GM04504 (cell line): ENCODE measurements around the gene IGF2BP2.
A peak's percentile ranks its signal among the peaks of the same experiment; 100 is the strongest.
"Not testable (repeated sequence)": the region's sequence is repeated elsewhere in the genome, so short reads cannot be mapped to it uniquely, and the experiment has no call there.

Experiments used
- DNase-seq: peaks from one replicate; pipeline ENCODE4 v3.0.0-alpha.2; 2012; ENCODE audit warnings: low read depth

Gene IGF2BP2

DNA sequence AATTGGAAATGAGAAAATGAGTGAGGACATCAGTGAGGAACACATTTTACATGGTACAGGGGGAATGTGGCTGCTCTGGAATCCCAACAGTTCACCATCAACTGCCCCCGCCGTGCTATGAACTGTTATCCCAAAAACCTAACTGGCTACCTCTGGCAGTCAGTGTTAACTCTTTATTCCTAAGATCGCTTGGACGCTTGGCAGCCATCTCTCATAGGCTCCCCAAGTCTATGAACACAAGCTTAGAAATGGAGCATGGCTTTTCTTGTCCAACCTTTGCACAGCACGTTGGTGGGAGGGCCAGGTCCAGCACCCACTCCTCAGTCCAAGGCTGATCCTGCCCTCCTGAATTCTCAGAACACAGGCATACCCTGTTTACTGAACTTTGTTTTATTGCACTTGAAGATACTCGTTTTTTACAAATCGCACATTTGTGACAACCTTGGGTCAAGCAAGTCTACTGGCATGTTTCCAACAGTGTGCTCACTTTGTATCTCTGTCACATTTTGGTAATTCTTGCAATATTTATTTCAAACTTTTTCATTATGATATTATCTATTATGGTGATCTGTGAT, 185.1 kb downstream of the IGF2BP2 start:
- DNase-seq: no peak

DNA sequence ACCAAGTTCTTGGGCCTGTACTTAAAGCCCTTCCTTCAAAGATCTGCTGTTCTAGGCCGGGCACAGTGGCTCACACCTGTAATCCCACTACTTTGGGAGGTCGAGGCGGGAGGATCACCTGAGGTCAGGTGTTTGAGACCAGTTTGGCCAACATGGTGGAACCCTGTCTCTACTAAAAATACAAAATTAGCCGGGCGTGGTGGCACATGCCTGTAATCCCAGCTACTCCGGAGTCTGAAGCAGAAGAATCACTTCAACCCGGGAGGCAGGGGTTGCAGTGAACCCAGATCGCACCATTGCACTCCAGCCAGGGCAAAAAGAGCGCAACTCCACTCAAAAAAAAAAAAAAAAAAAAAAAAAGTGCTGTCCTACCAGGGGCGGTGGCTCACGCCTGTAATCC, 186.2 kb downstream of the IGF2BP2 start:
- not testable (repeated sequence) for DNase-seq

DNA sequence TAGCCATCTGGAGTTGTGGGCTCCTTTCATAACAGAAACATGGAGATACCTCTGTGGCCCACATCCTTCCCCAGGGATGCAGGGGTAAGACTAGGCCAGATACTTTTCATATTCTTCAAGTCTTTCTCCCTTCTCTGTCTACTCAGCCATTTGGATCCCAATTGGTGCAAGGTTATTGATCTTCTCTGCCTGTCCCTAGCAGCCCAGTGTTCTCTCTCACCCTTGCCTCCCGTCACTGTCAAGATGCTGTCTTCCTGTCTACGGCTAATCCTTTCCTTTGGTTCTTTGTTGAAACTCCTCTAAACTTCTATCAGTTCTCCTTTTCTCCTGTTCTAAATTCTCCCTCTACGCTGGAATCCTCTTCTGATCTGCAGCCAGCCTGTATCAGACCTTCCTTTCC, 187.5 kb downstream of the IGF2BP2 start:
- DNase-seq: no peak

DNA sequence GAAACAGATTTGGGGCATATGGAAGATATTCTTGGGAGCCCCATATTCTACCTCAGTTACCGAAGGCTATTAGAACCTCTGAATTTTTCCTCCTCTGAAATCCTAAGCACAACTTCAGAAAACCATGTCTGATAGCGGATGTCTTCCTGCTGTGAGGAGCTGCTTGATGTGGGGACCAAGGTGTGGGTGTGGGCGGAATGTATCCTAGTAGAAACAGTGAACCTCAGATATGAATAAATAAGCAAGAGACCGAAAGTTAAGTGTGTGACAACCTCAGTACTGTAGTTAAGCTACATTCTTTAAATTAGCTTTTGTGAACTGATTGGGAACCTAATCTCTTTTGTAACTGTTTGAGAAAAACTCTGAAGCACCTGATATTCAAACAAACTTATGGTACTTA, 191.8 kb downstream of the IGF2BP2 start:
- no peak for DNase-seq

GRCh38 chr3:185631508-185632206, 193.2 kb downstream of the IGF2BP2 start:
- no peak for DNase-seq

- no peak for DNase-seq
These were observed 193.7 kb downstream of the IGF2BP2 start for GRCh38 chr3:185631108-185631507.

GRCh38 chr3:185630182-185630622, 194.6 kb downstream of the IGF2BP2 start:
- peak; percentile 6 for DNase-seq

- DNase-seq: no peak
These were observed 195.2 kb downstream of the IGF2BP2 start for GRCh38 chr3:185629554-185630181.

GRCh38 chr3:185625784-185626183, 199.1 kb downstream of the IGF2BP2 start:
- DNase-seq: no peak

- no peak for DNase-seq
These were observed 200.7 kb downstream of the IGF2BP2 start for GRCh38 chr3:185623939-185624665.

DNA sequence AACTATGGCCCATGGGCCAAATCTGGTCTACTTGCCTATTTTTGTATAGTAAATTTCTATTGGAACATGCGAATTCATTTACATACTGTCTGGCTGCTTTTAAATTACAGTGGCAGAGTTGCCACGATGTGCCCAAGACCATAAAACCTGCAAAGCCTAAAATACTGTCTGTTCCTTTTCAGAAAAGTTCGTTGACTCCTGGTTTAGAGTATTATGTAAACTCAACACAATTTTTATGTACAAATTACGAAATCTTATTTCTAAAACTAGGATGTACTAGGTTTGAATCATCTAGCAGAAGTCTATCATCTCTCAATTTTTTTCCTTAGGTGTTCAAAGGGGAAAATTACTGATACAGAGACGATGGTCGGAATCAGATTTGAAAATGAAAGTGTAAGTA, 211.8 kb downstream of the IGF2BP2 start:
- DNase-seq: no peak

DNA sequence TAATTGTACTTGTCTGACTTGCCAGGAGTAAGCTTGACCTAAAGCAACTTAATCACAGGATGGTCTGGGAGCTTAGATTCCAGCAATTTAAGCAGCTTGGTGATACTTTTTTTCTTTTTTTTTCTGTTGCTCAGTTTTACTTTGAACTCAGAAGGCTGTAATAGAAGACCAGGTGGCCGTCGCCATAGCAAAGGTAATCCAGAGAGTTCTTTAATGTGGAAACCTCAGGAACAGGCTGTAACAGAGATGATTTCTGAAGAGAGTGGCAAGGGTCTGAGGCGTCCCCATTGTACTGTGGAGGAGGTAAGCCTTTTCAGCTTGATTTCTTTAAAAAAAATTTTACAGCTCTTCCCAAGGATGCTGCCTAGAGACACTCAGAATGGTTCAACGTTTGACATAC, 218.6 kb downstream of the IGF2BP2 start:
- DNase-seq: no peak

DNA sequence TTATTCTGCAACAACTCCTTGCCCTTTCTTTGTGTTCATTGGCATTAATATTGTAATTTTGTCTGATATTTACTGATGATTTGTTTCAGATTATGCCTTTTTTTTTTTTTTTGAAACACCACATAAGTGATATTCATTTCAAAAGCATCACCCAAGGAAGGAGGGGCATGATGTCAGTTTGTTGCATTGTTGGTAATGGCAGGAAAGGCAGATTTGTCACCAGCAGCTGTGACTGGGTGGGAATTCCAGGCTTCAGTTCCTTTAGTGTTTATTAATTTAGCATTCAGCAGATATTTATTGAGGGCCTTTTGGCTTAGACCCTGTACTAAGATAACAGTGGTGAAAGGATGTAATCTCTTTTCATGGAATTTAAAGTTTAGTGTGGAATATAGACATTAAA, 219.3 kb downstream of the IGF2BP2 start:
- no peak for DNase-seq

DNA sequence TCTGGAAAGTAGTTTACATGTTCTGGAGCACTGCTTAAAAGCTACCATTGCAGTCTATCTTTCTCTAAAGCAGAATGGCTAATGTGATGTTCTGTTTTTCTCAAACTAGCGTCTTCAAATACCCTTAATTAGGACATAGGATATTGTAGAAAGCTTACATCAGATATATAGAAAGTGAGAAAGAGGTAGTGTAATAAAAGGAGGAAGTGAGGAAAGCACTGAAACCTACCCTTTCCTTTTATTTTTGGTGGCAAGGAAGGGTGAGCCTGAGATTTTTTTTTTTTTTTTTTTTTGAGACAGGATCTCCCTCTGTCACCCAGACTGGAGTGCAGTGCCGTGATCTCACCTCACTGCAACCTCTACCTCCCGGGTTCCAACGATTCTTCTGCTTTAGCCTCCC, 229.3 kb downstream of the IGF2BP2 start:
- no peak for DNase-seq

DNA sequence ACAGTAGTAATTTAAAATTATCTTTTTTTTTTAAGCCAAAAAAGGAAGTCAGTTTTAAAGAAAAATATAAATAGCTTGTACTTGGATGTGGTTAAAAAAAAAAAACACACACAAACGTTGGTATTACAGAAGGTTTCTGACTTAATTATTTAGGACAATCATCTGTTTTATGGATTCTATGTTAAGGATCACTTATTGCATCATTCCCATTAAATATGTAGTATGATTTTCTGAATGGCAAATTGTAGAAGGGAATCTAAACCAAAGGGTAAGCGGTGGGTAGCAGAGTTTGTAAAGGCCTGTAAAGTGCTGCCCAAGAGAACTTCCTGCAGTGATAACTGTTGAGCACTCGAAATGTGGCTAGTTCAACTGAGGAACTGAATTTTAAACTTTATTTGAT, 230.8 kb downstream of the IGF2BP2 start:
- no peak for DNase-seq
